Measurements from ENCODE around the gene MAP2K7.

MAP2K7 gene

DNA sequence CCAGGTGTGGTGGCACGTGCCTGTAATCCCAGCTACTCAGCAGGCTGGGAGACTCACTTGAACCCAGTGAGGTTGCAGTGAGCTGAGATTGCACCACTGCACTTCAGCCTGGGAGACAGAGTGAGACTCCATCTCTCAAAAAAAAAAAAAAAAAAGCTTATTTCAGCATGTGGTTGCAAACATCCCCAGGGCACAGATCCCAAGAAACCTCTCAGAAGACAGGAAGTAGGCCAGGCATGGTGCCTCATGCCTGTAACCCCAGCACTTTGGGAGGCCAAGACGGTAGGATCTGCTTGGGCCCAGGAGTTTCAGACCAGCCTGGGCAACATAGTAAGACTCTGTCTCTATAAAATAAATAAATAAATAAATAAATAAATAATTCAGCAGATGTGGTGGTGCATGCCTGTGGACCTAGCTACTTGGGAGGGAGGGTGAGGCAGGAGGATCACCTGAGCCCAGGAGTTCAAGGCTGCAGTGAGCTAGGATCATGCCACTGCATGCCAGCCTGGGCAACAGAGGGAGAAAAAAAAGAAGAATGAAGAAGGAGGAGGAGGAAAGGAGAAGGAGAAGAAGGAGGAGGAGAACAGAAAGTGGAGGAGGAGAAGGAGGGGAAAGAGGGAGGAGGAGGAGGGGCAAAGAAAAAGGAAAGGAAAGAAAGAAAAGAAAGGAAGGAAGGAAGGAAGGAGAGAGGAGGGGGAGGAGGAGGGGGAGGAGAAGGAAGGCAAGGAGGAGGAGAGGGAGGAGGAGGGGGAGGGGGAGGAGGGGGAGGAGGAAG is 19.7 kb upstream of the MAP2K7 start (continued):
- TF ChIP-seq, protein P1, sequence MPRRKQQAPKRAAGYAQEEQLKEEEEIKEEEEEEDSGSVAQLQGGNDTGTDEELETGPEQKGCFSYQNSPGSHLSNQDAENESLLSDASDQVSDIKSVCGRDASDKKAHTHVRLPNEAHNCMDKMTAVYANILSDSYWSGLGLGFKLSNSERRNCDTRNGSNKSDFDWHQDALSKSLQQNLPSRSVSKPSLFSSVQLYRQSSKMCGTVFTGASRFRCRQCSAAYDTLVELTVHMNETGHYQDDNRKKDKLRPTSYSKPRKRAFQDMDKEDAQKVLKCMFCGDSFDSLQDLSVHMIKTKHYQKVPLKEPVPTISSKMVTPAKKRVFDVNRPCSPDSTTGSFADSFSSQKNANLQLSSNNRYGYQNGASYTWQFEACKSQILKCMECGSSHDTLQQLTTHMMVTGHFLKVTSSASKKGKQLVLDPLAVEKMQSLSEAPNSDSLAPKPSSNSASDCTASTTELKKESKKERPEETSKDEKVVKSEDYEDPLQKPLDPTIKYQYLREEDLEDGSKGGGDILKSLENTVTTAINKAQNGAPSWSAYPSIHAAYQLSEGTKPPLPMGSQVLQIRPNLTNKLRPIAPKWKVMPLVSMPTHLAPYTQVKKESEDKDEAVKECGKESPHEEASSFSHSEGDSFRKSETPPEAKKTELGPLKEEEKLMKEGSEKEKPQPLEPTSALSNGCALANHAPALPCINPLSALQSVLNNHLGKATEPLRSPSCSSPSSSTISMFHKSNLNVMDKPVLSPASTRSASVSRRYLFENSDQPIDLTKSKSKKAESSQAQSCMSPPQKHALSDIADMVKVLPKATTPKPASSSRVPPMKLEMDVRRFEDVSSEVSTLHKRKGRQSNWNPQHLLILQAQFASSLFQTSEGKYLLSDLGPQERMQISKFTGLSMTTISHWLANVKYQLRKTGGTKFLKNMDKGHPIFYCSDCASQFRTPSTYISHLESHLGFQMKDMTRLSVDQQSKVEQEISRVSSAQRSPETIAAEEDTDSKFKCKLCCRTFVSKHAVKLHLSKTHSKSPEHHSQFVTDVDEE (CRISPR knock-in tag; IDR thresholded peaks at IDR 0.05) = no peak
- TF ChIP-seq OSR1 (CRISPR knock-in tag; IDR thresholded peaks at IDR 0.05) (no peak), ZNF70 (CRISPR knock-in tag; IDR thresholded peaks at IDR 0.05) (no peak)

DNA sequence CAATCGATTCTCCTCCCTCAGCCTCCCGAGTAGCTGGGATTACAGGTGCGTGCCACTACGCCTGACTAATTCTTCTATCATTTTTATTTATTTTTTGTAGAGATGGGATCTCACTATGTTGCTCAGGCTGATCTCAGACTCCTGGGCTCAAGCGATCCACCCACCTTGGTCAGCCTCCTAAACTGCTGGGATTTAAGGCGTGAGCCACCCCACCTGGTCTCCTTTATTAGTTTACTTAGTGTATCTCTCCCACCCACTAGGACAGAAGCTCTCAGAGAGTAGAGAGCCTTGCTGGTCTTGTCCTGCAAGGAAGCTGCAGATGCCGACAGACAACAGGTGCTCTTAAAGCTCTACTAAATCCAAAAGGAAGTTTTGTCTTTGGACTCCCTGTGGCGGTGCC is 17.9 kb upstream of the MAP2K7 start:
- no peak for ATAC-seq
- TF ChIP-seq BACH2 (CRISPR knock-in tag; IDR thresholded peaks at IDR 0.05; ENCODE audit: borderline replicate concordance) = no peak
- TF ChIP-seq, protein P2, sequence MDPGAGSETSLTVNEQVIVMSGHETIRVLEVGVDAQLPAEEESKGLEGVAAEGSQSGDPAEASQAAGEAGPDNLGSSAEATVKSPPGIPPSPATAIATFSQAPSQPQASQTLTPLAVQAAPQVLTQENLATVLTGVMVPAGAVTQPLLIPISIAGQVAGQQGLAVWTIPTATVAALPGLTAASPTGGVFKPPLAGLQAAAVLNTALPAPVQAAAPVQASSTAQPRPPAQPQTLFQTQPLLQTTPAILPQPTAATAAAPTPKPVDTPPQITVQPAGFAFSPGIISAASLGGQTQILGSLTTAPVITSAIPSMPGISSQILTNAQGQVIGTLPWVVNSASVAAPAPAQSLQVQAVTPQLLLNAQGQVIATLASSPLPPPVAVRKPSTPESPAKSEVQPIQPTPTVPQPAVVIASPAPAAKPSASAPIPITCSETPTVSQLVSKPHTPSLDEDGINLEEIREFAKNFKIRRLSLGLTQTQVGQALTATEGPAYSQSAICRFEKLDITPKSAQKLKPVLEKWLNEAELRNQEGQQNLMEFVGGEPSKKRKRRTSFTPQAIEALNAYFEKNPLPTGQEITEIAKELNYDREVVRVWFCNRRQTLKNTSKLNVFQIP (CRISPR knock-in tag; IDR thresholded peaks at IDR 0.05; ENCODE audit: borderline replicate concordance, low read depth) = no peak
- no peak for TF ChIP-seq PATZ1 (CRISPR knock-in tag; IDR thresholded peaks at IDR 0.05; ENCODE audit: borderline replicate concordance)

- ATAC-seq = no peak
- no peak for TF ChIP-seq ZFP3 (CRISPR knock-in tag; IDR thresholded peaks at IDR 0.05)
- no peak for TF ChIP-seq BACH2 (CRISPR knock-in tag; IDR thresholded peaks at IDR 0.05; ENCODE audit: borderline replicate concordance)
Measured at GRCh38 chr19:7887408-7888144, 16.1 kb upstream of the MAP2K7 start.

GRCh38 chr19:7888145-7888825 is 15.4 kb upstream of the MAP2K7 start, which contains the start of gene LRRC8E:
TSS of gene LRRC8E (plus strand) at chr19:7888510. CDS start at chr19:7895604, 7,094 bp downstream.
- no peak for ATAC-seq
- TF ChIP-seq PPARA (CRISPR knock-in tag; IDR thresholded peaks at IDR 0.05; ENCODE audit: borderline replicate concordance) = no peak
- TF ChIP-seq ZFP3 (CRISPR knock-in tag; IDR thresholded peaks at IDR 0.05) = no peak
- TF ChIP-seq SNAI2 (CRISPR knock-in tag; IDR thresholded peaks at IDR 0.05) = no peak
- TF ChIP-seq, protein P2 (CRISPR knock-in tag; IDR thresholded peaks at IDR 0.05; ENCODE audit: borderline replicate concordance, low read depth) = no peak
- no peak for TF ChIP-seq ARNTL (CRISPR knock-in tag; IDR thresholded peaks at IDR 0.05; ENCODE audit: borderline replicate concordance, low read depth)
- no peak for TF ChIP-seq ZNF70 (CRISPR knock-in tag; IDR thresholded peaks at IDR 0.05)
- TF ChIP-seq BACH2 (CRISPR knock-in tag; IDR thresholded peaks at IDR 0.05; ENCODE audit: borderline replicate concordance) = no peak
- TF ChIP-seq TCF4 (CRISPR knock-in tag; IDR thresholded peaks at IDR 0.05; ENCODE audit: borderline replicate concordance) = no peak
- no peak for TF ChIP-seq ZNF8 (CRISPR knock-in tag; IDR thresholded peaks at IDR 0.05)
- TF ChIP-seq RARB (CRISPR knock-in tag; IDR thresholded peaks at IDR 0.05) = no peak
- TF ChIP-seq PATZ1 (CRISPR knock-in tag; IDR thresholded peaks at IDR 0.05; ENCODE audit: borderline replicate concordance) = no peak
- TF ChIP-seq TOX (CRISPR knock-in tag; IDR thresholded peaks at IDR 0.05; ENCODE audit: borderline replicate concordance) = no peak
- no peak for TF ChIP-seq ZNF565 (CRISPR knock-in tag; conservative IDR thresholded peaks at IDR 0.05; ENCODE audit: low read depth)
- TF ChIP-seq, protein P1 (CRISPR knock-in tag; IDR thresholded peaks at IDR 0.05) = no peak
- TF ChIP-seq GLIS3 (CRISPR knock-in tag; IDR thresholded peaks at IDR 0.05) = no peak
- no peak for TF ChIP-seq CSRNP3 (CRISPR knock-in tag; IDR thresholded peaks at IDR 0.05)
